Measurements from ENCODE around the gene NPR2.
A peak's percentile ranks its signal among the peaks of the same experiment; 100 is the strongest.

NPR2 gene

GRCh38 chr9:35763803-35764202, 27.6 kb upstream of the NPR2 start:
- no peak for DNase-seq (ENCODE audit: low read depth, low spot score)

- no peak for DNase-seq (ENCODE audit: low read depth, low spot score)
Measured at GRCh38 chr9:35766997-35767396, 24.4 kb upstream of the NPR2 start.

- DNase-seq (ENCODE audit: low read depth, low spot score), result no peak
Measured at GRCh38 chr9:35767458-35767857, 23.9 kb upstream of the NPR2 start.

- no peak for DNase-seq (ENCODE audit: low read depth, low spot score)
Measured at GRCh38 chr9:35769763-35770162, 21.6 kb upstream of the NPR2 start.

- no peak for DNase-seq (ENCODE audit: low read depth, low spot score)
Measured at GRCh38 chr9:35771075-35771433, 20.3 kb upstream of the NPR2 start.

GRCh38 chr9:35771534-35771933, 19.9 kb upstream of the NPR2 start:
- no peak for DNase-seq (ENCODE audit: low read depth, low spot score)

GRCh38 chr9:35771943-35772342, 19.4 kb upstream of the NPR2 start:
- DNase-seq (ENCODE audit: low read depth, low spot score), result no peak

- no peak for DNase-seq (ENCODE audit: low read depth, low spot score)
Measured at GRCh38 chr9:35774907-35775635, 16.3 kb upstream of the NPR2 start.

- no peak for DNase-seq (ENCODE audit: low read depth, low spot score)
Measured at GRCh38 chr9:35776018-35776417, 15.4 kb upstream of the NPR2 start.

GRCh38 chr9:35778496-35778895, 12.9 kb upstream of the NPR2 start:
- DNase-seq (ENCODE audit: low read depth, low spot score), result no peak

GRCh38 chr9:35781066-35781465, 10.3 kb upstream of the NPR2 start:
- DNase-seq (ENCODE audit: low read depth, low spot score), result no peak

- no peak for DNase-seq (ENCODE audit: low read depth, low spot score)
Measured at GRCh38 chr9:35783418-35783817, 8.0 kb upstream of the NPR2 start.

GRCh38 chr9:35789541-35789940, 1.9 kb upstream of the NPR2 start:
- no peak for DNase-seq (ENCODE audit: low read depth, low spot score)

GRCh38 chr9:35790025-35790384, 1.4 kb upstream of the NPR2 start:
- no peak for DNase-seq (ENCODE audit: low read depth, low spot score)

GRCh38 chr9:35790385-35791296, 750 bp upstream of the NPR2 start:
- peak; percentile 91 for DNase-seq (ENCODE audit: low read depth, low spot score)

GRCh38 chr9:35792024-35792813, 828 bp downstream of the NPR2 start:
- DNase-seq (ENCODE audit: low read depth, low spot score), result no peak

GRCh38 chr9:35792826-35793225, 1.4 kb downstream of the NPR2 start:
- DNase-seq (ENCODE audit: low read depth, low spot score), result no peak

GRCh38 chr9:35793461-35793860, 2.1 kb downstream of the NPR2 start:
- DNase-seq (ENCODE audit: low read depth, low spot score), result no peak

- no peak for DNase-seq (ENCODE audit: low read depth, low spot score)
Measured at GRCh38 chr9:35795695-35796094, 4.3 kb downstream of the NPR2 start.

GRCh38 chr9:35797311-35798109, 6.1 kb downstream of the NPR2 start:
- no peak for DNase-seq (ENCODE audit: low read depth, low spot score)

GRCh38 chr9:35798658-35799374, 7.4 kb downstream of the NPR2 start:
- peak; percentile 36 for DNase-seq (ENCODE audit: low read depth, low spot score)
